HG02571 (cell line): ENCODE data around the gene RNF5.
"Not testable (repeated sequence)": the region's sequence is repeated elsewhere in the genome, so short reads cannot be mapped to it uniquely, and the experiment has no call there.

Experiments used
- ATAC-seq: cut with Tn5 transposase; IDR thresholded peaks from one replicate; pipeline ENCODE4 v1.9.1; 2021; ENCODE audit warnings: mild to moderate bottlenecking, moderate library complexity; ENCODE audit not compliant: unreplicated experiment

The RNF5 gene, protein sequence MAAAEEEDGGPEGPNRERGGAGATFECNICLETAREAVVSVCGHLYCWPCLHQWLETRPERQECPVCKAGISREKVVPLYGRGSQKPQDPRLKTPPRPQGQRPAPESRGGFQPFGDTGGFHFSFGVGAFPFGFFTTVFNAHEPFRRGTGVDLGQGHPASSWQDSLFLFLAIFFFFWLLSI

DNA sequence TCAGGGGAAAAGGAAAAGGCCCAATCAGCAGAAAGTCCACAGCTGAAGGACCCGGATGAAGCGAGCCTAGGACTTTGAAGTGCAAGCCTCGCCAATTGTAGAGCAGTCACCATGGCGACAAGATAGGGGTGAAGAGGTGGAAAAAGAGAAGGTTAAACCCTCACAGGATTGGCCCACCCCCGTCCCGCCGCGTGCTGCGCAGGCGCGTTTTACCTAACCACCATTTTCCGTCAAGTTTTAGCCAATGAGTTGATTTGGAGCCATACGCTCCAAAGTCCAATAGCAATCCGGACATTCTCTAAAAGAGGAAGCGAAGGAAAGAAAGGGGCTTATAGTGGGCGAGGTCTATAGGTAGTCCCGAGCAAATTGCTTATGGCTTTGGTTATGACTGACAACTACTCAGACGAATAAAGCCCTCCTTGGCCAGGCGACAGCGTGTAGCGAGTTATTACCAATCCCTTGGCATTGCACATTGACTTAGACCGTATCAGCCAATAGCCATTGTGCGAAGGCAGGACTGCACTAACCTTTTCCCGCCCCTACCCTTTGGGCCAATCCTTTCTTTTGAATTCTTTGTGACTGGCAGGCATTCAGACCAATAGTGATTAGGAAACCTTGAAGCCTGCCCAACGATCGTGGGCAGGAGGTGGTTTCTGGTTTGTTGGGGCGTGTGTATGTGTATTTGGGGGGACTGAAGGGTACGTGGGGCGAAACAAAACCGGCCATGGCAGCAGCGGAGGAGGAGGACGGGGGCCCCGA is at the start of gene RNF5:
Gene RNF5, plus strand, starts transcription at position 618 of the 759 bp plus-strand sequence. Its CDS starts 107 bp downstream, at position 725.
- ATAC-seq: peak; percentile 74

DNA sequence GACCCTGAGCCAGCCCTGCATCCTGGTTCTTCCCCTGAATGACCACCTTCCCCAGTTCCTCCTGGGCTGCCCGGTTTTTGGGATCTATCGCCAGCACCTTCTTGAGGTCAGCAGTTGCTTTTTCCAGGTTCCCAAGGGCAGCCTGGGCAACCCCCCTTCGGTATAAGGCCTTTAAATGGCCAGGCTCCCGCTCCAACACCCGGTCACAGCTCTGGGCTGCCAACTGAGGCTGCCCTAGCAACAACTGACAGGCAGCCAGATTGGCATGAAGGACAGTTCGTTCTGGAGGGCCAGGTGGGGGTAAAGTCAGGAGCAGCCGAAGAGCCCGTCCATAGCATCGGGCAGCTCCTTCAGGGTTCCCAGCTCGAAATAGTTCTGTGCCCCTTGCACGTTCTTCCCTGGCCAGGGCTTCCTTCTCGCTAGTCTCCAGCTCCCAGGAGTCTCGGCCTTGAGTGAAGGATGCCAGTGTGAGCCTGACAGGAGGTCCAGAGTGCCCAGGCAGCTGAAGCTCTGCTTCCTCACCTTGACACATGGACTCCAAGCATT is 49.4 kb upstream of the RNF5 start:
- no peak for ATAC-seq

DNA sequence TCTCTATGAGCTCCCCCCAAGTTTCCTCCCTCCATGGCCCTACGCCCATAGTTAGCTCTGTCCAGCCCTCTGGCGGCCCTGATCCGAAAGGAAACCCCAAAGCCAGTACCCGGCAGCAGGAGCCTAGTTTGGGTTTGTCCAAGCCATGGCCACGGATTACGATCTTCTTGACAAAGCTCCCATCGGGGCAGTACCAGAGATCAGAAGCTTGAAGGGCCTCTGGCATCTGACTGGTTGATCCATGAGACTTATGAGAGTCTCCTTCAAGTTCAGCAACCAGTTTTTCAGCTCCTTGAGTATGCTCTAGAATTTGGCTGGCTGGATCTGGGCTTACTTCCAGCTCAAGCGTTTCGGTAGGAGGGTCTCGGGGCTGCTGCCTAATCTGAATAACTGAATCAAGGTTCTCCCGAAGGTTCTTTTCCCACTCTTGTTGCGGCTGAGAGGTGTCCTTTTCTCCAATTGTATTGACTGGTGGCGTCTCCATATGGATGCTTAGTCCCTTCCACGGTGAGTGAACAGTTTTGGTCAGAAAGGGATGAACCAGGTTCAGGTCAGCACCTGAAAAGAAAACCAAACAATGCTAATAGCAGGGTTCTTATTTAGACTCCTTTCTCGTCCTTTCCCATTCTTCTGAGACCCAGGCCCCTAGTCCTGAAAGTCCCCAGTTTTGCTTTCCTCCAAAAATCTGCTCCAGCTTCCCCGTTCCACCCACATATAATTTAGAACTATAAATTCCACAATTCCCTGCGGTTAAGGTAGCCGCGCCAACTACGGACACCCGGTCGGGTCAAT is 48.7 kb upstream of the RNF5 start:
- no peak for ATAC-seq

DNA sequence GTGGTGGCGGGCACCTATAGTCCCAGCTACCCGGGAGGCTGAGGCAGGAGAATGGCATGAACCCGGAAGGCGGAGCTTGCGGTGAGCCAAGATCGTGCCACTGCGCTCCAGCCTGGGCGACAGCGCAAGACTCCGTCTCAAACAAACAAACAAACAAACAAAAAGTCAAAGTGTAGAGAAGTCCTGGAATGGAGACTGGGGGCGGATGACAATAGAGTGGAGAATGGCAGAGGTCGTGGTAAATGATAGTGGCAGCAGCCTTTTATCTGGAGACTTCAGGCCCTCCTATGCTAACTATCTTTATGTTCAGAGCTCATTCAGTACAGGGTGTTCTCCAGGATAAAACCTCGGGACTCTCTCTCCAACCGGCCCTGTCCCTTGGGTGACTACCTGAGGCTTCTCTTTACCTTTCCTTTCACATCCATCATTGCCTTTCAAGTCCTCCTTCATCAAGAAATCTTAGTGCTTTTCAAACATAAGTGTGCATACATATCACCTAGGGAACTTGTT is 46.7 kb upstream of the RNF5 start:
- no peak for ATAC-seq

DNA sequence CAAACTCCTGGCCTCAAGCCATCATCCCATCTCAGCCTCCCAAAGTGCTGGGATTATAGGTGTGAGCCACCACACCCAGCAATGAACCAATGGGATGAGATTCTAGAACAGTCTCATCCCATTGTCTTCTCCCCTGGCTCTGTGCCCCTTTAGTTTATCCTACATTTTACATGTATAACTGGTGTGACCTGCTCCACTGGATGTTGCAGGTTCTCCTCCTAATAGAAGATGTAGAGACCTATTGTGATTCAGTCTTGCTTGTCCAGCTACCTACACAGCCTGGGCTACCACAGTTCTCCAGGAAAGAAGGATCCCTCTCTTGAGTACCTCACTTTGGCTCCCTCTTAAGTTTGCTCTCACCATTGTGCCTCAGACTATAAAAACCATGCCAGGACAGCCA is 46.1 kb upstream of the RNF5 start:
- ATAC-seq: no peak

DNA sequence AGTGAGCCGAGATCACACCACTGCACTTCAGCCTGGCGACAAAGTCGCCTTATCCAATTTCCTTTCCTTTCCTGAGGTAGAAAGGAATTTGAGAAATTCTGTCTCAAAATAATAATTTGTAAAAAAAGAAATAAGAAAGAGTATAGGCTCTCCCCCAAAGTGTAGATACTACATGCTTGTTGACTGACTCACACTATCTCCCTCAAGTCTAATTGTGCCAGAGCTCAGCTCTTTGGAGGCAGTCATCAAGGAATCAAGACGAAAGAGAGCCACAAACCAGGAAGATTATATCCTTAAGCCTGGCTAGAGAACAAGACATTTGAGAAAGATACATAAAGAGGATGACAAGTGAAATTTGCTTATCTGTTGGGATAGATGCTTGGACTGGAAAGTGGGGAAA is 44.4 kb upstream of the RNF5 start:
- ATAC-seq: no peak

DNA sequence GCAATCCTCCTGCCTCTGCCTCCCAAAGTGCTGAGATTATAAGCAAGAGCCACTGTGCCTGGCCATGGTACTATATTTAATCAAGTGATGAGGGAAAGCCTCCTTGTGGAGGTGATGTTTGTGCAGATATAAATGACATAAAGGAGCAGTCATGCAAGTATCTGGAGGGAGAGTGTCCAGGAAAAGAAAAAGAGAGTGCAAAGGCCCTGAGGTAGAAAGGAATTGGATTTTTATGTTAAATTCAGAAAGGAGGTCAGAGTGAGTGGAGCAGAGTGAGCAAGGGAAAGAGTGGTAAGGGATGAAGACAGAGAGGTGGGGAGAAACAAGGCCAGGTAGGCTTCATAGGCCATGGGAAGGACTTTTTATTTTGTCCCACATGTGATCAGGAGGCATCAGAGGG is 40.8 kb upstream of the RNF5 start:
- ATAC-seq: no peak

DNA sequence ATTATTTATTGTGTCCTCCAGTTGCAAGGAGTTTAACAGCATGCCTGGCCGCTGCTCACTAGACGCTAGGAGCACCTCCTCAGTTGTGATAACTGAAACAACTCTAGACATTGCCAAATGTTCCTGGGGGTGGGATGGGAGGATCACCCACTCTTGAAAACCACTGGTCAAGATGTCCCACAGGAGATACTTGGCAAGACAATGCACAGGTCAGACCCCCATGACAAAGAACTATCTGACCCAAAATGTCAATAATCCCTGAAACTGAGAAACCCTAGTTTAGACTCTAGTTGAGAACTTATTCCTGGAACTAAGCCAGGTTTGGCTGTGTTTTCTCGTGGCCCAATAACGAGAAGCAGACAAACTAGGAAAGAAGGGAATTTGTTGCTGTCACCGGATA is 38.6 kb upstream of the RNF5 start:
- no peak for ATAC-seq

DNA sequence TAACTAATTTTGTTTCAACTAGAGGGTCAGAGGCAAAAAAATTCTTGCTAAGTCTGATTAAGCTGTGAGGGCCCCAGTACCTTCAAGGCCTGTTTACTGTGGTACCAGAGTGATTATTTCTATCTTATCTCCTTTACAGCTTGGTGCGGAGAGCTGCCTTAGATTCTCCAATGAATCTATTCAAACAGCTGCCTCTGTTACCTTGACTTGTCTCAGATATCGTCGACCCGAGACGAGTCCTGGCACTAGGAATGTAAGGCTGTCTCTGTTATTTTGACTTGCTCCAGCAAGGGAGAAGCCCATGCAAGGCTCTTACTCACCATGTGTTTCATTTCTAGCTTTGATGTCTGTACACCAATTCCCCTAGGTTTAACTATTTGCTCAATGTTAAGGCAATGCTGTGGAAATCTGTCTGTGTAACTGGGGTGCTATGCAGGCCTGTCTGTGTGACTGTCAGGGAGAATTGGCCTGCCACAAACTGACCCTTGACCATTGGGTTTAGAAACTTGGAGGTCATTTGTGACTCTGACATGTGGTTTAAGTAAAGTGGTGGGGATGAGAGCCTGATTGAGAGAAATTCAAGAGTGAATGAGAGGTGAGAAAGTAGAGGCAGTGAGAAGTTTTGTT is 37.7 kb upstream of the RNF5 start:
- no peak for ATAC-seq

DNA sequence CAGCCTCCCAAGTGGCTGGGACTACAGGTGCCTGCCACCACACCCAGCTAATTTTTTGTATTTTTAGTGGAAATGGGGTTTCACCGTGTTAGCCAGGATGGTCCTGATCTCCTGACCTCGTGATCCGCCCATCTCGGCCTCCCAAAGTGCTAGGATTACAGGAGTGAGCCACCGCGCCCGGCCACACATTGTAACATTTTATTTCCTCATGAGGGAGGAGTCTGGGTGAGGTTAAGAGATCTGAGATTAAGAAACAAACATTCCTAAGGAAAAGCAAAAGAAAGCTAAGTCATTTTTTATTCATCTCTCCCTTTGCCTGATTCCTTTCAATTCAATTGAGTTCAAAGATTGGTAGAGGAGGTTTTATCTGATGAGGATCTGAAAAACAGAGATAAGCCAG is 34.0 kb upstream of the RNF5 start:
- ATAC-seq: not testable (repeated sequence)

DNA sequence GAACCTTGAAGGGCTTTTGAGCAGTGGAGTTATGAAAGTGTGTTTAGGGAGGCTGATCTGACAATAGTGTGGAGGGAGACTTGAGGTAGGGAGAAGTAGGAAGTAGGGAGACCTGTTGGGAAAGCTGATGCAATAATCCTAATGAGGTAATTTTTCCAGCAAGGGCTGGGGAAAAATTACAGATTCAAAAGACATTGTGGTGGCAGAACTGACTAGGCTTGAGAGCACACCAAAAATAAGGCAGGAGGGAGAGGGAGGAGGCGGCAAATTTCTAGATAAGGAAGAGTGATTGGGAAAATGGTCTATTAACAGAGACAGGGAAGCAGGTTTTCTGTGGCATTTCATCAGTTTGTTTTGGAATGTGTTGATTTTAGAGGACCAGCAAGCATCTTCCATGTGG is 31.9 kb upstream of the RNF5 start:
- no peak for ATAC-seq

DNA sequence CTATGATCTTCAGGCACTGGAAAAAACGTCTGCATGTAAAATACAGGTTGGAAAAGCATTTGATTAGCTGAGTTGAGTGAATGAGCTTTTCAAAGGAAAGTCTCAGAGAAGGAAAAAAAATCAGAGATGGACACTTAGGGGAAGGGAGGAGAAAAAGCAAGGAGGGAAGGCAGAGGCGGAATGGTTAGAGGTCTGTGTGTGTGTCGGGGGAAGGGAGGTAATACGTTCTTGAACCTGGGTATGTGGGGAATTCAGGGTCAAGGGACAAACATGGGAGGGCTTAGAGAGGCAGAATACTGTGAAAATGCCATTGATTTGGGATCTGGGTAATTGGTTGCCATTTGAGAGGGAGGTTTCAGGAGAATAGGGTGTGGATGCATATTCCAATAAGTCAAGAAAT is 31.5 kb upstream of the RNF5 start:
- ATAC-seq: no peak

DNA sequence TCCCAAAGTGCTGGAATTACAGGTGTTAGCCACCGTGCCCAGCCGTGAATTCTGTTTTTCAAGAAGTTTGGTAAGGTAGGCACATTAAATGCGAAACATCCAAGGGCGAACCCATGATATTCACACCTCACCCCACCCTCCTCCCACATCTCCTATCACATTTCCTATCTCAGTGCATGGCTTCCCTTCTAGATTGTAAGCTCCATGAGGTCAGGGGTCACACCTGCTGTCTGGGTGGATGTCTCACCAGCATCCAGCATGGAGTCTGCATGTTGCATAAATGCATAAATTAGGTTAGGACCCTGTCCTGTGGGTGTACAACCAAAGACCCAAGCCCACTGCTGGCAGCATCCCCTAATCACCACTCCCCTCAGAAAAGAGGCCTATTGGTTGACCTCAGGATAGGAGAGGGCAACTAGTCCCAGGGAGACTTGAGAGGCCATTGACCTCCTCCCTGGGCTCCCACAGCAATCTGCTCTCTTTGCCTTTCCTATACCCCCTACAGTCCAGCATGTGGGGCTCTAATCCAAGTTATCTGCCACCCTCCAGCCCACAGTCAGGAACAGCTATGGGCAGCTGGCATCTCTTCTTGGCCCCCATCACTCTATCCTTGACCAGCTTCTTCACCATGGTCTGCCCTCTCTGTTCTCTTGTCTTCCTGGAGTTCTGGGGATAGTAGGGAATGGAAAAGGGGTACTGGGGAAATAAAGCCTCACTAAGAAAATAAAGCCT is 30.6 kb upstream of the RNF5 start:
- no peak for ATAC-seq

DNA sequence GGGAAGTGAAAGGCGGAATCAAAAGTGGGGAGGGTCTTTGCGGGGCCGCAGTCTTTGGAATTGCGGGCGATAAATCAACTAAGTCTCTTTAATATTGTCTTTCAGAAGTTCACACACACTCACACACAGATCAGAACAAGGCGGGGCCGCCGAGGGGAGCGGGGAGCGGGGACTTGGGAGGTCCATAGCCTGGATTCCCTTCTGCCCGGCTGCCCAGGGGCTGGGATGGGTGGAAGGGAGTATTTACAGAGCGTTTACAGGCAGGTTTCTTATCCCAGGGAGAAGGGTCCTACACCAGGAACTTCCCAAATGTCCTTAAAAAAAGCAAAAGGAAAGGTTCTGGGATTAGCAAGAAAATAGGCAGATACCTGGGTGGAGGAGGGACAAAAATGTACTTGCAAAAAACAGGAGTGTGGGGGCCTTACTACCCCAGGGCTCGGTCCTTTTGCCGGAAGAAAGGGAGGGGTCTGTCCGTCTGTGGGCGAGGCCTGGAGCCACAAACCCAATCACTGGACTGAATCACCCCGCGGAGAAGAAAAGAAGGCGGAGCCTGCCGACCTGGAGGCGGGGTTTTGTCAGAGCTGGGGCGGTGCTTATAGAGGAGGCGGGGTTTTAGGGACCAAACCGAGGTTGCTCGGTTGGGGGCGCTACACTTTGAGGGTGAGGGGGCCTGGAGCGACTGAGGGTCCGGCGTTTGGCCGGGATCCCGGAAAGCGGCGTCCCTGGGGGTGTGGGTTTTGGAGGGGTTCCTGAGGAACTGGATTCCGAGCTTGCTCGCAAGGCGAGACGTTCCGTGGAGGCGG is 29.7 kb upstream of the RNF5 start:
- ATAC-seq: no peak

DNA sequence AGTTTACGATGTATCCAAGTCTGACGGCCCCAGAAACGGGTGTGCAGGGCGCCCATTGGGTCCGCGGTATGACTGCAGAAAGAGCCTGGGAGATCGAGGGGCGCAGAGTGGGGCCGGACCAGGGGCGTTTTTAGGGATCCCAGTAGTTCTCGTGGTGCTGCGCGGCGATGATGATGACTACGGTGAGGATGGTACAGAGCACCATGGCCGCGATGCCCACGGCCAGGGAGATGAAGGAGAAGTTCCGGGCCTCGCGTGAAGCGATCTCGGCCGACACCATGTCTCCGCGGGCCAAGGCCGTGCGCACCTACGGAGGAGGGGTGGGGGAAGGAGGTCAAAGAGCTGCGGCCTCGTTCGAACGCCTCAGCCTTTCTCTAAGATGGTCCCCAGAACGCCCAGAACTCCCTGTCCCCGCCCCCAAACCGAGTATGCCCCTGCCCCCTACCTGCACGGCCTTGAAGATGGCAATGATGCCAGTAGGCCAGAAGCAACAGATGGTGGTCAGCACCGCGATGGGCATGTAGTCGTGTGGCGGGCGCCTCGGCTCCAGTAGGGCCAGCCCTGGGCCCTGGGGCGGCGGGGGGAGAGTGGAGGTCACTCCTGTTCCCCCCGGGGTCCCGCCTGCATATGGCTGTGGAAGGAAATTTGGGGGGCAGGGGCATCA is 29.0 kb upstream of the RNF5 start:
- ATAC-seq: no peak

DNA sequence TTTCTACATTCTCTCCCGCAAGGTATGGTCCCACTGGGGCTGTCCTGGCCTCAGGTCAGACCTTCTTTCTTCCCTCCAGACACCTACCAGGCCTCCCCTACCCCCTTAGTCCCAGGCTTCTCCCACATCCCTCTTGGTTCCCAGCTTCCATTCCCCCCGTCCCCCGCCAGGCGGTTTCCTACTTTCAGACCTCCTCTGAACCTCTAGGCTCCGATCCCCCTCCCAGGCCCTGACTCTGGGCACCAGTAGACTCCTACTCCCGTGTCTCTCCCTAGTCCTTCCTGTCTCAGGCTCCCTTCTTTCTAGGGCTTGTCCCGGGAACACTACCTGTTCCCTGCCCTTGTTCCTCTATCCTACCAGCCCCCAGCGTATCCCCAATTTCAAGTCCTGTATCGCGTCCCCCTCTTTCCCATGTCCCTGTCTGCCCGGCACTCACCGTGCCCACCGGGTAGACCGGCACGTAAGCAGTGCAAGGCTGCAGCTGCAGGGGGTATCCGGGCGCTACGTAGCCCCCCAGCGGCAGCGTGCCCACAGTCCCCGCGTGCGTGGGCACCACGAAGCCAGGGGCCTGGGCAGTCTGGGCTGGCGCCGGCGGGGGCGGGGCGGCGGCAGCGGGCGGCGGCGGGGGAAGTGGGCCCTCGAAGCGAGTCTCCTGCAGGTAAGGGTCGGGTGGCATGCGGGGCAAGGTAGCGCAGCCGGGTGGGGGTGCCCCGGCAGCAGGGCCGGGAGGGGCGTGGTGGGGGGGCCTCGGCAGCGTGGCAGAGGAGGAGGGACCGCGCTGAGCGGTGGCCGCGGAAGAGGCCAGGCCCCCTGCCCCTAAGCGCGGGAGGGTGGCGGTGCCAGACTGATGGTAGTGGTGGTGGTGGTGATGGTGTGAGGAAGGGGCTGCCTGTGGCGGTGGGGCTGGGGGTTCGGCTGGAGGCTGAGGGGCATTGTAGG is 28.0 kb upstream of the RNF5 start:
- no peak for ATAC-seq

DNA sequence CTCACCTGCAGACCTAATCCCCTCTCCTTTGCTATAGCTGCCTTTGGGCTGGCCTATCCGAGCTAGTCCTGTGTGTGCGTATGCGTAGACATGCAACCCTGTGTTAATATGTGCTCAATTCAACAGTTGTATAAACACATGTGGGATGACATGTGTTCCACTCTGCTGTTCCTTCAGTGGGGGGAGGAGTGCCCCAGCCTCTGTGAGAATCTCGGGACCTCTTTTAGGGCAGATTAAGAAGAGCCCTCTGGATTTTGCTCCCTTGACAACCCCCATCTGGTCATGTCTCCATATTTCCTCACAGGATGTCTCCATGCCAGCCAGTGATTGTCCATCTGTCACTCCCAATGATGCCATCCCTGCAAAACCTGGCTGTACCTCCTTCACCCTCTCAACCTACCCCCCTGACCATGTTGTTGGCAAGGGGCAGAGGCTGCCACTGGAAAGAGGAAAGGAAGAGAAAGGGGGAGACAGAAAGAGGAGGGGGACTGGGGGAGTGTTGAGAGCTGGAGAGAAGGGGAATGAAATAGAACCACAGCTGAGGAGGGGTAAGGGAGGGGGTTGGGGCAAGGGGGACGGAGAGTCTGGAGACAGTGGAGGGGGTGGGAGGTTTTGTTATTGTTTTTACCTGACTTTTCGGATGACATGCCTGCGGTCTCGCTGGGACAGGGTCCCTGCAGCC is 26.9 kb upstream of the RNF5 start:
- ATAC-seq: no peak
